HG03520 (cell line): ENCODE results near the gene PATE3.

Source experiments
- ATAC-seq: cut with Tn5 transposase; IDR thresholded peaks from one replicate; pipeline ENCODE4 v1.9.1; 2021; ENCODE audit warnings: mild to moderate bottlenecking, moderate library complexity; ENCODE audit not compliant: unreplicated experiment

PATE3 gene

GRCh38 chr11:125787827-125788226 is at the start of gene PATE3:
TSS of gene PATE3 (plus strand) at chr11:125788127. CDS start at chr11:125788152, 25 bp downstream.
- no peak for ATAC-seq

- no peak for ATAC-seq
Observed at GRCh38 chr11:125740617-125741016, 47.3 kb upstream of the PATE3 start.

GRCh38 chr11:125743681-125744080 is 44.2 kb upstream of the PATE3 start:
- ATAC-seq = no peak

GRCh38 chr11:125745979-125746378 is 41.9 kb upstream of the PATE3 start, which contains the start of gene PATE1:
TSS of gene PATE1 (plus strand) at chr11:125746279. CDS start at chr11:125746305, 26 bp downstream.
- no peak for ATAC-seq

GRCh38 chr11:125750629-125751028 is 37.3 kb upstream of the PATE3 start:
- ATAC-seq = no peak

- no peak for ATAC-seq
Observed at GRCh38 chr11:125756050-125756449, 31.9 kb upstream of the PATE3 start.

GRCh38 chr11:125762445-125762844 is 25.5 kb upstream of the PATE3 start:
- no peak for ATAC-seq

GRCh38 chr11:125763483-125763882 is 24.4 kb upstream of the PATE3 start:
- ATAC-seq = no peak

GRCh38 chr11:125766251-125766650 is 21.7 kb upstream of the PATE3 start:
- ATAC-seq = no peak

- no peak for ATAC-seq
Observed at GRCh38 chr11:125768336-125769046, 19.4 kb upstream of the PATE3 start.

GRCh38 chr11:125770583-125770982 is 17.3 kb upstream of the PATE3 start:
- no peak for ATAC-seq

- ATAC-seq = no peak
Observed at GRCh38 chr11:125772834-125773505, 15.0 kb upstream of the PATE3 start.

GRCh38 chr11:125773516-125773915 is 14.4 kb upstream of the PATE3 start:
- no peak for ATAC-seq

GRCh38 chr11:125777309-125777708 is 10.6 kb upstream of the PATE3 start:
- no peak for ATAC-seq

GRCh38 chr11:125778728-125779127 is 9.2 kb upstream of the PATE3 start, which contains the start of gene PATE2:
TSS of gene PATE2 (minus strand) at chr11:125778828. CDS start at chr11:125778773, 55 bp downstream.
- ATAC-seq = no peak

GRCh38 chr11:125784678-125785077 is 3.2 kb upstream of the PATE3 start:
- no peak for ATAC-seq

GRCh38 chr11:125790825-125791224 is 2.9 kb downstream of the PATE3 start:
- no peak for ATAC-seq

- ATAC-seq = no peak
Observed at GRCh38 chr11:125797641-125798040, 9.7 kb downstream of the PATE3 start.

- ATAC-seq = no peak
Observed at GRCh38 chr11:125799808-125800207, 11.9 kb downstream of the PATE3 start.

- no peak for ATAC-seq
Observed at GRCh38 chr11:125802387-125802786, 14.5 kb downstream of the PATE3 start.

GRCh38 chr11:125807909-125808308 is 20.0 kb downstream of the PATE3 start:
- no peak for ATAC-seq

- no peak for ATAC-seq
Observed at GRCh38 chr11:125833016-125833415, 45.1 kb downstream of the PATE3 start, which contains the start of gene PATE4. TSS of gene PATE4 (plus strand) at chr11:125833316. CDS start at chr11:125833360, 44 bp downstream.
